Osteoblast (primary cell): ENCODE measurements around the gene PTPRB. TPM values are rescaled to one million over a fixed set of nuclear protein-coding genes. Genes with fewer than 3 reads are reported as not detected.
"Not testable (repeated sequence)": the region's sequence is repeated elsewhere in the genome, so short reads cannot be mapped to it uniquely, and the experiment has no call there.

Experiments
- DNase-seq: peaks from one replicate; pipeline ENCODE4 v3.0.0; 2011; ENCODE audit warnings: low spot score, mixed read lengths; ENCODE audit not compliant: insufficient read length; ENCODE audit errors: missing footprints
- H2AFZ ChIP-seq: 2 replicates; pipeline ENCODE4 v1.6.0; 2011; ENCODE audit warnings: mild to moderate bottlenecking, low read length
- H3K27ac ChIP-seq: 2 replicates; pipeline ENCODE4 v1.5.1; 2011; ENCODE audit warnings: mild to moderate bottlenecking, low read depth, low read length, moderate library complexity
- H3K27me3 ChIP-seq: 2 replicates; pipeline ENCODE4 v1.6.0; 2012; ENCODE audit warnings: mild to moderate bottlenecking, control low read depth, inconsistent platforms, low read length, moderate library complexity; ENCODE audit not compliant: insufficient read depth
- H3K36me3 ChIP-seq: 2 replicates; pipeline ENCODE4 v1.5.1; 2011; ENCODE audit warnings: mild to moderate bottlenecking, low read length, control low read depth, moderate library complexity; ENCODE audit not compliant: insufficient read depth
- H3K4me1 ChIP-seq: 2 replicates; pipeline ENCODE4 v1.5.1; 2011; ENCODE audit warnings: mild to moderate bottlenecking, low read length, control low read depth, moderate library complexity; ENCODE audit not compliant: insufficient read depth
- H3K4me2 ChIP-seq: 2 replicates; pipeline ENCODE4 v1.6.0; 2011; ENCODE audit warnings: mild to moderate bottlenecking, low read length; ENCODE audit not compliant: insufficient read depth
- H3K4me3 ChIP-seq: fragments of 200-600 bp; sonication (generic); 3 replicates; pipeline ENCODE4 v1.5.1; 2012; ENCODE audit warnings: mild to moderate bottlenecking, low read length, inconsistent platforms; ENCODE audit not compliant: insufficient read depth
- H3K79me2 ChIP-seq: 2 replicates; pipeline ENCODE4 v1.6.0; 2012; ENCODE audit warnings: mild to moderate bottlenecking, low read length, control low read depth, inconsistent platforms; ENCODE audit not compliant: insufficient read depth
- H3K9me3 ChIP-seq: 2 replicates; pipeline ENCODE4 v1.5.1; 2011; ENCODE audit warnings: low read depth, low read length, control low read depth
- H4K20me1 ChIP-seq: 2 replicates; pipeline ENCODE4 v1.6.0; 2012; ENCODE audit warnings: mild to moderate bottlenecking, low read length, control low read depth; ENCODE audit not compliant: insufficient read depth
- CTCF ChIP-seq: IDR thresholded peaks from 2 replicates; pipeline ENCODE4 v1.5.1; 2011; ENCODE audit warnings: mild to moderate bottlenecking, low read depth, low read length, moderate library complexity; ENCODE audit errors: extremely low read depth
- total RNA-seq: library from RNA; depleted of rRNA; stranded (reverse); fragments of >200 nt; gene quantifications from 2 replicates; pipeline ENCODE4 v1.2.3, GENCODE V29; 2012

Gene PTPRB
- total RNA-seq, 1 donor = 1.1 TPM

GRCh38 chr12:70497508-70497907, 139.7 kb downstream of the PTPRB start:
- H3K27me3 ChIP-seq = no peaks in the 10 kb centered on the region
- no peaks in the 10 kb centered on the region for H3K9me3 ChIP-seq

GRCh38 chr12:70492904-70493303, 144.3 kb downstream of the PTPRB start:
- H4K20me1 ChIP-seq, H3K4me3 ChIP-seq, H3K27ac ChIP-seq, H3K27me3 ChIP-seq, H3K4me2 ChIP-seq, DNase-seq, H3K79me2 ChIP-seq, H3K4me1 ChIP-seq, H2AFZ ChIP-seq, H3K36me3 ChIP-seq, H3K9me3 ChIP-seq: not testable (repeated sequence)

More at GRCh38 chr12:70497508-70497907, 139.7 kb downstream of the PTPRB start:
- Histone ChIP-seq H2AFZ (no peak overlapping the region), H3K79me2 (no peaks in the 10 kb centered on the region), H3K27ac (no peak overlapping the region), H3K36me3 (no peaks in the 10 kb centered on the region), H3K4me1 (no peaks in the 10 kb centered on the region), H4K20me1 (no peaks in the 10 kb centered on the region), H3K4me3 (no peak overlapping the region), H3K4me2 (no peak overlapping the region)
- TF ChIP-seq CTCF = no peak
- no peak for DNase-seq

- H3K4me3 ChIP-seq, H3K27me3 ChIP-seq, H4K20me1 ChIP-seq, DNase-seq, H3K9me3 ChIP-seq, H3K27ac ChIP-seq, H3K36me3 ChIP-seq, H3K4me1 ChIP-seq, H3K79me2 ChIP-seq, H2AFZ ChIP-seq, H3K4me2 ChIP-seq: not testable (repeated sequence)
Observed at GRCh38 chr12:70490928-70491327, 146.3 kb downstream of the PTPRB start.

GRCh38 chr12:70487440-70487839, 149.8 kb downstream of the PTPRB start:
- Histone ChIP-seq H3K79me2 (no peaks in the 10 kb centered on the region), H3K36me3 (no peaks in the 10 kb centered on the region), H3K4me3 (no peak overlapping the region), H3K27me3 (no peaks in the 10 kb centered on the region), H4K20me1 (no peaks in the 10 kb centered on the region), H3K9me3 (no peaks in the 10 kb centered on the region), H2AFZ (no peak overlapping the region), H3K4me1 (no peaks in the 10 kb centered on the region), H3K27ac (no peak overlapping the region), H3K4me2 (no peak overlapping the region)
- TF ChIP-seq CTCF = no peak
- no peak for DNase-seq

GRCh38 chr12:70486588-70486987, 150.6 kb downstream of the PTPRB start:
- H3K27ac ChIP-seq = no peak overlapping the region
- H3K4me2 ChIP-seq = no peak overlapping the region
- no peaks in the 10 kb centered on the region for H3K36me3 ChIP-seq
- DNase-seq = no peak
- no peaks in the 10 kb centered on the region for H3K9me3 ChIP-seq
- TF ChIP-seq CTCF = no peak
- H3K4me3 ChIP-seq = no peak overlapping the region
- no peaks in the 10 kb centered on the region for H3K4me1 ChIP-seq
- no peaks in the 10 kb centered on the region for H3K79me2 ChIP-seq
- H3K27me3 ChIP-seq = no peaks in the 10 kb centered on the region
- H2AFZ ChIP-seq = no peak overlapping the region
- no peaks in the 10 kb centered on the region for H4K20me1 ChIP-seq
